ENCODE measurements around the gene GALNT18. TPM values are rescaled to one million over a fixed set of nuclear protein-coding genes. Genes with fewer than 3 reads are reported as not detected.
"Not testable (repeated sequence)": the region's sequence is repeated elsewhere in the genome, so short reads cannot be mapped to it uniquely, and the experiment has no call there.

The GALNT18 gene
- total RNA-seq, 1 donor from 2014 or later, result 39.8 TPM

DNA sequence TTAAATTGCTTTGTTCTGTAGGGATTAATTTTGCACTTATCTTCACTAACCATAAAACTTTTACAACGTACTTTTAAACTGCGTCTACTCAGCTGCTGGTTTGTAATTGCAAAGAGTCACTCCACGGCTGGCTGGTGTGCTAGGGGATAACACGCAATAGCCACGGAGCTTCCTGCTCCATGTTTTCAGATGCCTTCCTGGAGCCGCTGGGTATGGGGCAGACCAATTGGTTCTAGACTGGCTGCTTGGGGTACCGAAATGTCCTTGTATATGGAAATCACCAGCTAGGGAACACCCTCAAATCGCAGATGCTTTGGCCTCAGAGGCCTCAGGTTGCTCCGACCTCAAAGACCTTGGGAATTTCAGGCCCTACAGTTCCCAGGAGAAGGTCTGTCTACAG is 265.0 kb downstream of the GALNT18 start:
- TF ChIP-seq, protein P1, sequence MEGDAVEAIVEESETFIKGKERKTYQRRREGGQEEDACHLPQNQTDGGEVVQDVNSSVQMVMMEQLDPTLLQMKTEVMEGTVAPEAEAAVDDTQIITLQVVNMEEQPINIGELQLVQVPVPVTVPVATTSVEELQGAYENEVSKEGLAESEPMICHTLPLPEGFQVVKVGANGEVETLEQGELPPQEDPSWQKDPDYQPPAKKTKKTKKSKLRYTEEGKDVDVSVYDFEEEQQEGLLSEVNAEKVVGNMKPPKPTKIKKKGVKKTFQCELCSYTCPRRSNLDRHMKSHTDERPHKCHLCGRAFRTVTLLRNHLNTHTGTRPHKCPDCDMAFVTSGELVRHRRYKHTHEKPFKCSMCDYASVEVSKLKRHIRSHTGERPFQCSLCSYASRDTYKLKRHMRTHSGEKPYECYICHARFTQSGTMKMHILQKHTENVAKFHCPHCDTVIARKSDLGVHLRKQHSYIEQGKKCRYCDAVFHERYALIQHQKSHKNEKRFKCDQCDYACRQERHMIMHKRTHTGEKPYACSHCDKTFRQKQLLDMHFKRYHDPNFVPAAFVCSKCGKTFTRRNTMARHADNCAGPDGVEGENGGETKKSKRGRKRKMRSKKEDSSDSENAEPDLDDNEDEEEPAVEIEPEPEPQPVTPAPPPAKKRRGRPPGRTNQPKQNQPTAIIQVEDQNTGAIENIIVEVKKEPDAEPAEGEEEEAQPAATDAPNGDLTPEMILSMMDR (IDR thresholded peaks at IDR 0.05), result no peak
- Mint-ChIP-seq H3K27ac (ENCODE audit: unreplicated experiment) (no peak overlapping the region), H3K4me3 (ENCODE audit: unreplicated experiment) (no peak overlapping the region), H3K36me3 (ENCODE audit: unreplicated experiment) (peaks cover 30% of the 10 kb centered on the region), H3K4me1 (ENCODE audit: unreplicated experiment) (peaks cover 13% of the 10 kb centered on the region), H3K27me3 (ENCODE audit: unreplicated experiment) (peaks cover 11% of the 10 kb centered on the region), H3K9me3 (ENCODE audit: unreplicated experiment) (no peaks in the 10 kb centered on the region)
- peak; percentile 57 for DNase-seq (ENCODE audit: extremely low spot score, unreplicated experiment)

DNA sequence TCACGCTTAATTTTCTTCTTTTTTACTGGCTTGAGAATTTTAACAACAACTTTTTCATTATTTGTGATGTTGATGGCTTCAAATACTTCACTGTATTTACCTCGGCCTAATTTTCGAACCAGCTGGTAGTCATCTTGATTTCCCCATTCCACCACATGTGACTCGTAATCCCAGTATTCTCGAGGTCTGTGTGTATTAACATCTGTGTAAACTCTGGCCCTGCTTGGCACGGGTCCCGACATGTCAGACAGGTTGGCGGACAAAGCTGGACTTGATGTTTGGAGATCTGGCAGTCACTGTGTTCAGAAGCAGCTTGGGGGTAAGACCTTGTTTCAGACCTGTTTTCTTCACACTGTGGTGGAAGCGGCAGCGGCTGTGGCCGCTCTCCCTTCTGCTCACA is 268.9 kb downstream of the GALNT18 start, which contains the start of gene CSNK2A3:
CSNK2A3 (minus strand) TSS at position 373 of the 400 bp plus-strand sequence; CDS start at position 242, 131 bp downstream.
- not testable (repeated sequence) for DNase-seq (ENCODE audit: extremely low spot score, unreplicated experiment); H3K27me3 Mint-ChIP-seq (ENCODE audit: unreplicated experiment); H3K9me3 Mint-ChIP-seq (ENCODE audit: unreplicated experiment); H3K27ac Mint-ChIP-seq (ENCODE audit: unreplicated experiment); H3K4me3 Mint-ChIP-seq (ENCODE audit: unreplicated experiment)
- Mint-ChIP-seq H3K36me3 (ENCODE audit: unreplicated experiment) (peaks cover 16% of the 10 kb centered on the region), H3K4me1 (ENCODE audit: unreplicated experiment) (peaks cover 47% of the 10 kb centered on the region)

DNA sequence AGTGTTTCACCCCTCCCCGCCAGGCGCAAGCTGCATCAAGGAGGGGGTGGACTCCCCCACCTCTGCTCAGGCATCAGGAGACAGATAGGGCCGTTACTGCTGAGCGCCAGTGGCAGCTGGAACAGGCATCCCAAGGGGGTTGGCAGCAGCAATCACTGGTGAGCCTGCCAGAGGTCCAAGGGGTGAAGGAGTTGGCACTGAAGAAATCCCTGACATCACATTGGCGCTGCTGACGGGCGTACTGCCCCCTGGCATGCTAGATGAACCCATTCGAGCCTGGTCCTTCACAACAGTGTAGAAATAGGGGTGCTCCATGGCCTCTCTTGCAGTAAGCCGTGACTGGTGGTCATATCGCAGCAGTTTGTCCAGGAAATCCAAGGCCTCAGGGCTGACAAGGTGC is 270.0 kb downstream of the GALNT18 start:
- H3K4me1 Mint-ChIP-seq (ENCODE audit: unreplicated experiment), result peaks cover 53% of the 10 kb centered on the region
- peak; percentile 38 for DNase-seq (ENCODE audit: extremely low spot score, unreplicated experiment)
- H3K27ac Mint-ChIP-seq (ENCODE audit: unreplicated experiment); H3K4me3 Mint-ChIP-seq (ENCODE audit: unreplicated experiment); H3K27me3 Mint-ChIP-seq (ENCODE audit: unreplicated experiment); H3K9me3 Mint-ChIP-seq (ENCODE audit: unreplicated experiment): not testable (repeated sequence)
- H3K36me3 Mint-ChIP-seq (ENCODE audit: unreplicated experiment), result peaks cover 10% of the 10 kb centered on the region

DNA sequence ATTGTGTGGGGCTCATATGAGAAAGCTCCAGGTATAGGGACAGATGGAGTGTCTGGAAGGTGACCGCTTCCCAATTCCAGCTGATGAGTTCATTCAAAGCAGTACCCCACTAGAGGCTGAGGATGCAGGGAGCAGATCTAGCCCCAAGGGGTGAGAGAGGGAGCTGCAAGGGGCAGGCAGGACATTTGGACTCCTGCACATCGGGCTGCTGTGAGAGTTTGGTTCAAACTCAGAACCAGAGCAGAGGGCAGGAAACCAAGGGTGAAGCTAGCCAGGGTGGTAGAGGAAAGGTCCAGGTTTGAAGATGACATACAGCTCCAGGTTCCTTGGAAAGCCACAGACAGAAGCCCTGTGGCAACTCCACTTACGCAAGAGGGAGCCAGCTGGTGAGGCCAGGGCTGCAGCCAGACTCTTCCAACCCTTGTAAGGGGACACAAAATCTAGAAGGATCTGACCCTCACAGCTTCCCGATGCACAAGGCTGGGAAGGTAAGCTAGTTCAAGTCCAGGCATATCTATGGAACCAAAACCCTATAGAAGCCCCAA is 270.7 kb downstream of the GALNT18 start:
- no peaks in the 10 kb centered on the region for H3K9me3 Mint-ChIP-seq (ENCODE audit: unreplicated experiment)
- H3K4me1 Mint-ChIP-seq (ENCODE audit: unreplicated experiment), result peaks cover 53% of the 10 kb centered on the region
- TF ChIP-seq, protein P1 (IDR thresholded peaks at IDR 0.05), result no peak
- H3K27me3 Mint-ChIP-seq (ENCODE audit: unreplicated experiment), result peaks cover 6% of the 10 kb centered on the region
- H3K27ac Mint-ChIP-seq (ENCODE audit: unreplicated experiment), result peak overlapping the region; percentile 58
- no peak overlapping the region for H3K4me3 Mint-ChIP-seq (ENCODE audit: unreplicated experiment)
- peak; percentile 62 for DNase-seq (ENCODE audit: extremely low spot score, unreplicated experiment)
- H3K36me3 Mint-ChIP-seq (ENCODE audit: unreplicated experiment), result peaks cover 9% of the 10 kb centered on the region

DNA sequence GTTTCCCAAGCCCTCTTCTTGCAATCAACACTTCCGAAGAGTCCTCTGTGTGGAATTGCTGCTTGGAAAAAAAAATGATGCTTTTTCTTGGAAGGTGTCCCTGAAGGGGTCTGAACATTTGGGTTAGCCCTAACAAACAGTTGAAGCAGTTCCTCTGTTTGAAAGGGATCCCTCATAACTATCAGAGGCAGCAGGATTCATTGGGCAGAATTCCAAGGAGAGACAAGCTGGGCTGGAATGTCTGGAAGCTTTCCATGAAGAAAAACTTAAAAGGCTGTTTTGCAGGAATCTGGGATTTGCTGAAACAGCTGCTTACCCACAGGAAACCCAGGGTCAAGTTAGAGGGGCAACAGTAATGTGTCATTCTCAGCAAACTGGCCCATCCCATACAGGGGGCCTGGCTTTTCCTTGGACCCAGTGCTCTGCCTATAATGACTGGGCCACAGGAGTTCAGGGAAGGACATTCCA is 271.9 kb downstream of the GALNT18 start:
- TF ChIP-seq, protein P1 (IDR thresholded peaks at IDR 0.05), result no peak
- Mint-ChIP-seq H3K36me3 (ENCODE audit: unreplicated experiment) (peaks cover 12% of the 10 kb centered on the region), H3K27ac (ENCODE audit: unreplicated experiment) (peak overlapping the region; percentile 88), H3K9me3 (ENCODE audit: unreplicated experiment) (no peaks in the 10 kb centered on the region), H3K27me3 (ENCODE audit: unreplicated experiment) (peaks cover 4% of the 10 kb centered on the region), H3K4me1 (ENCODE audit: unreplicated experiment) (peaks cover 53% of the 10 kb centered on the region), H3K4me3 (ENCODE audit: unreplicated experiment) (no peak overlapping the region)
- DNase-seq (ENCODE audit: extremely low spot score, unreplicated experiment), result peak; percentile 84

DNA sequence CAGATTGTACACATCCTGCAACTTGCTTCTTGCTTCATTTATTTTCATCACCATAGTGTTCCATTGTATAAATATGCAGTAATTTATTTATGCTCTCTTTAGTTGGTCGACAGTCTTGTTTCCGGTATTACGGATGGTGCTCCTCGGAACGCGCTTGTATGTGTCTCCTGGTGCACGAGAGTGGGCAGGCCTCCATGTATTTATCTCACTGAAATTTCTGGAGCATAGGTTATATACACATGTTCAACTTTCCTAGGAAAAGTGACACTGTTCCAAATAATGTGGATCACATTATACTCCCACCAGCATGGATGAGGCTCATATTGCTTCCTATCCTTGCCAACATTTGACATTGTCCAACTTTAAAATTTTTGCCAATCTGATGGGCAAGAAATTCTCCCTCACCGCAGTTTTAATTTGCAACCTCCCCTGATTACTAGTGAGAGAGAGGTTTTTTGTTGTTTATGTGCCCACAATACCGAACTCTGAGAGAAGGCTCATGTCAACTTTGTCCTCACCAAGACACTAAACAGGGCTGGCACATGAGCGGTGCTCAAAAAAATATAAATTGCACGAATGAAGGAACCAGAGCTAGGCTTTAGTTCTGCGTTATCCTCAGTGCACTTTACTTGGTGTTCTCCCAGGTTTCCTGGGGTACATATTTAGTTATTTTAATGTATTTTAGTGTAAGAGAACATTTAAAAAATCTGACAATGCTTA is 272.5 kb downstream of the GALNT18 start:
- TF ChIP-seq, protein P1 (IDR thresholded peaks at IDR 0.05), result no peak
- no peaks in the 10 kb centered on the region for H3K27me3 Mint-ChIP-seq (ENCODE audit: unreplicated experiment)

More for the DNA sequence above, 272.5 kb downstream of the GALNT18 start:
- H3K9me3 Mint-ChIP-seq (ENCODE audit: unreplicated experiment), result no peaks in the 10 kb centered on the region
- peaks cover 53% of the 10 kb centered on the region for H3K4me1 Mint-ChIP-seq (ENCODE audit: unreplicated experiment)
- H3K36me3 Mint-ChIP-seq (ENCODE audit: unreplicated experiment), result peaks cover 12% of the 10 kb centered on the region
- DNase-seq (ENCODE audit: extremely low spot score, unreplicated experiment), result peak; percentile 17
- H3K4me3 Mint-ChIP-seq (ENCODE audit: unreplicated experiment), result no peak overlapping the region
- peak overlapping the region; percentile 88 for H3K27ac Mint-ChIP-seq (ENCODE audit: unreplicated experiment)
